ENCODE data around the gene ZFR.
"Not testable (repeated sequence)": the region's sequence is repeated elsewhere in the genome, so short reads cannot be mapped to it uniquely, and the experiment has no call there.

The ZFR gene

GRCh38 chr5:32436553-32437242 is 7.8 kb downstream of the ZFR start:
- Histone ChIP-seq H3K27ac (ENCODE audit: insufficient read depth, low read depth, low read length, poor library complexity, severe bottlenecking) (no peak overlapping the region), H3K36me3 (ENCODE audit: control insufficient read depth, insufficient read depth, low read length) (no peaks in the 10 kb centered on the region), H3K9me3 (ENCODE audit: control insufficient read depth, low read length) (no peaks in the 10 kb centered on the region), H3K4me3 (ENCODE audit: insufficient read depth, low read depth, low read length) (no peak overlapping the region), H3K4me1 (ENCODE audit: control insufficient read depth, insufficient read depth, low read length) (no peaks in the 10 kb centered on the region), H3K27me3 (ENCODE audit: control insufficient read depth, insufficient read depth, low read length, poor library complexity, severe bottlenecking) (no peaks in the 10 kb centered on the region)
- WGBS, 2 experiments: 95 to 97% methylated on average over 2 to 4 of the region's 4 CpGs

GRCh38 chr5:32435383-32435782 is 9.2 kb downstream of the ZFR start:
- WGBS, 2 experiments: no CpG with 5 or more reads among the region's 3 CpGs
- no peaks in the 10 kb centered on the region for H3K27me3 ChIP-seq (ENCODE audit: control insufficient read depth, insufficient read depth, low read length, poor library complexity, severe bottlenecking)
- no peaks in the 10 kb centered on the region for H3K36me3 ChIP-seq (ENCODE audit: control insufficient read depth, insufficient read depth, low read length)
- H3K9me3 ChIP-seq (ENCODE audit: control insufficient read depth, low read length): no peaks in the 10 kb centered on the region
- no peaks in the 10 kb centered on the region for H3K4me1 ChIP-seq (ENCODE audit: control insufficient read depth, insufficient read depth, low read length)
- no peak overlapping the region for H3K27ac ChIP-seq (ENCODE audit: insufficient read depth, low read depth, low read length, poor library complexity, severe bottlenecking)
- H3K4me3 ChIP-seq (ENCODE audit: insufficient read depth, low read depth, low read length): no peak overlapping the region

- Histone ChIP-seq H3K36me3 (ENCODE audit: control insufficient read depth, insufficient read depth, low read length) (peaks cover 5% of the 10 kb centered on the region), H3K4me3 (ENCODE audit: insufficient read depth, low read depth, low read length) (no peak overlapping the region), H3K27ac (ENCODE audit: insufficient read depth, low read depth, low read length, poor library complexity, severe bottlenecking) (no peak overlapping the region), H3K9me3 (ENCODE audit: control insufficient read depth, low read length) (no peaks in the 10 kb centered on the region), H3K4me1 (ENCODE audit: control insufficient read depth, insufficient read depth, low read length) (no peaks in the 10 kb centered on the region), H3K27me3 (ENCODE audit: control insufficient read depth, insufficient read depth, low read length, poor library complexity, severe bottlenecking) (no peaks in the 10 kb centered on the region)
- 17 to 60% methylated on average over 1 of the region's 1 CpG for WGBS, 2 experiments
These were observed 10.3 kb downstream of the ZFR start for GRCh38 chr5:32434221-32434620.

DNA sequence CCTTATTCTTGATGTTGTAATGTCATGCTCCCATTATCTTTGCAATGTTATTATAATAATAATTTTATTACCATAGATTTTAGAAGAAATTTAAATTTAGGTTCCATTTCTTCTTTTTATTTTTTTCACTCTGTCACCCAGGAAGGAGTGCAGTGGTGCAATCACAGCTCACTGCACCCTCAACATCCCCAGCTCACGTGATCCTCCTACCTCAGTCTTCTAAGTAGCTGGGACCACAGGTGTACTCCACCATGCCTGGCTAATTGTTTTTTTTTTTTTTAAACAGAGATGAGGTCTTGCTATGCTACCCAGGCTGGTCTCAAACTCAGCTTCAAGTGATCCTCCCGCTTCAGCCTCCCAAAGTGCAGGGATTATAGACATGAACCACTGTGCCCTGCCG is 11.9 kb downstream of the ZFR start:
- peaks cover 12% of the 10 kb centered on the region for H3K36me3 ChIP-seq (ENCODE audit: control insufficient read depth, insufficient read depth, low read length)
- H3K27me3 ChIP-seq (ENCODE audit: control insufficient read depth, insufficient read depth, low read length, poor library complexity, severe bottlenecking): no peaks in the 10 kb centered on the region
- no peak overlapping the region for H3K4me3 ChIP-seq (ENCODE audit: insufficient read depth, low read depth, low read length)
- H3K9me3 ChIP-seq (ENCODE audit: control insufficient read depth, low read length): no peaks in the 10 kb centered on the region
- H3K27ac ChIP-seq (ENCODE audit: insufficient read depth, low read depth, low read length, poor library complexity, severe bottlenecking): no peak overlapping the region
- 91 to 96% methylated on average over 3 of the region's 3 CpGs for WGBS, 2 experiments
- no peaks in the 10 kb centered on the region for H3K4me1 ChIP-seq (ENCODE audit: control insufficient read depth, insufficient read depth, low read length)

DNA sequence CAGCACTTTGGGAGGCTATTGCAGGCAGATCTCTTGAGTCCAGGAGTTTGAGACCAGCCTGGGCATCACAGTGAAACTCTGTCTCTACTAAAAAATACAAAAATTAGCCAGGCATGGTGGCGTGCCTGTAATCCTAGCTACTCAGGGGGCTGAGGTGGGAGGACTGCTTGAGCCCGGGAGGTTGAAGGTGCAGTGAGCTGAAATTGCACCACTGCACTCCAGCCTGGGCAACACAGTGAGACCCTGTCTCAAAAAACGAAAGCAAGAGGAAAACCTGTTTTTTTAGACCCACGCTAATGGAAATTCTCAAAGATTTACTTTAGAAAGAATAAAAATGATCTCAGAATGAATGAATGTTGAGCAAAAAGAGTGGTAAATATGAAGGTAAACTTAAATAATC is 13.7 kb downstream of the ZFR start:
- not testable (repeated sequence) for H3K27me3 ChIP-seq (ENCODE audit: control insufficient read depth, insufficient read depth, low read length, poor library complexity, severe bottlenecking); H3K4me1 ChIP-seq (ENCODE audit: control insufficient read depth, insufficient read depth, low read length); H3K4me3 ChIP-seq (ENCODE audit: insufficient read depth, low read depth, low read length); H3K9me3 ChIP-seq (ENCODE audit: control insufficient read depth, low read length); H3K27ac ChIP-seq (ENCODE audit: insufficient read depth, low read depth, low read length, poor library complexity, severe bottlenecking)
- 94 to 95% methylated on average over 4 of the region's 4 CpGs for WGBS, 2 experiments
- H3K36me3 ChIP-seq (ENCODE audit: control insufficient read depth, insufficient read depth, low read length): peaks cover 24% of the 10 kb centered on the region

- H3K27ac ChIP-seq (ENCODE audit: insufficient read depth, low read depth, low read length, poor library complexity, severe bottlenecking): no peak overlapping the region
- 95 to 97% methylated on average over 4 of the region's 4 CpGs for WGBS, 2 experiments
- H3K9me3 ChIP-seq (ENCODE audit: control insufficient read depth, low read length): no peaks in the 10 kb centered on the region
- H3K4me3 ChIP-seq (ENCODE audit: insufficient read depth, low read depth, low read length): no peak overlapping the region
- H3K27me3 ChIP-seq (ENCODE audit: control insufficient read depth, insufficient read depth, low read length, poor library complexity, severe bottlenecking): no peaks in the 10 kb centered on the region
- peaks cover 24% of the 10 kb centered on the region for H3K36me3 ChIP-seq (ENCODE audit: control insufficient read depth, insufficient read depth, low read length)
- H3K4me1 ChIP-seq (ENCODE audit: control insufficient read depth, insufficient read depth, low read length): no peaks in the 10 kb centered on the region
These were observed 16.1 kb downstream of the ZFR start for GRCh38 chr5:32428426-32428825.

- no peaks in the 10 kb centered on the region for H3K27me3 ChIP-seq (ENCODE audit: control insufficient read depth, insufficient read depth, low read length, poor library complexity, severe bottlenecking)
- no peak overlapping the region for H3K4me3 ChIP-seq (ENCODE audit: insufficient read depth, low read depth, low read length)
- H3K4me1 ChIP-seq (ENCODE audit: control insufficient read depth, insufficient read depth, low read length): no peaks in the 10 kb centered on the region
- no peak overlapping the region for H3K27ac ChIP-seq (ENCODE audit: insufficient read depth, low read depth, low read length, poor library complexity, severe bottlenecking)
- peaks cover 24% of the 10 kb centered on the region for H3K36me3 ChIP-seq (ENCODE audit: control insufficient read depth, insufficient read depth, low read length)
- no peaks in the 10 kb centered on the region for H3K9me3 ChIP-seq (ENCODE audit: control insufficient read depth, low read length)
- 91 to 96% methylated on average over 7 of the region's 7 CpGs for WGBS, 2 experiments
These were observed 17.9 kb downstream of the ZFR start for GRCh38 chr5:32426440-32427151.

- H3K27ac ChIP-seq (ENCODE audit: insufficient read depth, low read depth, low read length, poor library complexity, severe bottlenecking): no peak overlapping the region
- H3K4me1 ChIP-seq (ENCODE audit: control insufficient read depth, insufficient read depth, low read length): no peaks in the 10 kb centered on the region
- no peaks in the 10 kb centered on the region for H3K27me3 ChIP-seq (ENCODE audit: control insufficient read depth, insufficient read depth, low read length, poor library complexity, severe bottlenecking)
- no peaks in the 10 kb centered on the region for H3K9me3 ChIP-seq (ENCODE audit: control insufficient read depth, low read length)
- no peak overlapping the region for H3K4me3 ChIP-seq (ENCODE audit: insufficient read depth, low read depth, low read length)
- H3K36me3 ChIP-seq (ENCODE audit: control insufficient read depth, insufficient read depth, low read length): peaks cover 17% of the 10 kb centered on the region
- WGBS, 2 experiments: 93 to 96% methylated on average over 4 of the region's 4 CpGs
These were observed 21.8 kb downstream of the ZFR start for GRCh38 chr5:32422697-32423096.

DNA sequence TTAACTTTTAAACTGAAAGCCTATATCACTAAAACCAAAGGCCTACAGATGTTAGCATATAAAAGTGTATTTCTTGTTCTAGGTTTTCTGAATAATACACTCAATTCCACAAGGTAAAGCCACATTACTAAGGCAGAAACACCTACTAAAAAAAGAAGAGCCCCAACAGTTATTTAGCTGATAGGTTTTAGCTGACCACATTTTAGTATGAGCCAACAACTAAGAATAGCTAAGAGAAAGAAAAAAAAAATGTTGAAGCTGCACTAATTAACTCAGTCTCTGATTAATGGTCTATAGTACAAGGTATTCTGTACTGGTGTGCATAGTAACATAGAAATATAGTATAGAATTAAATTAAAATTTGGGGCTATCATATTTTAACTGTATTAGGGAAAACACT is 23.5 kb downstream of the ZFR start:
- H3K36me3 ChIP-seq (ENCODE audit: control insufficient read depth, insufficient read depth, low read length): peaks cover 12% of the 10 kb centered on the region
- H3K9me3 ChIP-seq (ENCODE audit: control insufficient read depth, low read length): no peaks in the 10 kb centered on the region
- H3K4me3 ChIP-seq (ENCODE audit: insufficient read depth, low read depth, low read length): no peak overlapping the region
- H3K27me3 ChIP-seq (ENCODE audit: control insufficient read depth, insufficient read depth, low read length, poor library complexity, severe bottlenecking): no peaks in the 10 kb centered on the region
- no peak overlapping the region for H3K27ac ChIP-seq (ENCODE audit: insufficient read depth, low read depth, low read length, poor library complexity, severe bottlenecking)
- H3K4me1 ChIP-seq (ENCODE audit: control insufficient read depth, insufficient read depth, low read length): no peaks in the 10 kb centered on the region

GRCh38 chr5:32420506-32420905 is 24.0 kb downstream of the ZFR start:
- peaks cover 11% of the 10 kb centered on the region for H3K36me3 ChIP-seq (ENCODE audit: control insufficient read depth, insufficient read depth, low read length)

More at GRCh38 chr5:32420506-32420905, 24.0 kb downstream of the ZFR start:
- Histone ChIP-seq H3K4me1 (ENCODE audit: control insufficient read depth, insufficient read depth, low read length) (no peaks in the 10 kb centered on the region), H3K9me3 (ENCODE audit: control insufficient read depth, low read length) (no peaks in the 10 kb centered on the region), H3K27ac (ENCODE audit: insufficient read depth, low read depth, low read length, poor library complexity, severe bottlenecking) (no peak overlapping the region), H3K4me3 (ENCODE audit: insufficient read depth, low read depth, low read length) (no peak overlapping the region), H3K27me3 (ENCODE audit: control insufficient read depth, insufficient read depth, low read length, poor library complexity, severe bottlenecking) (no peaks in the 10 kb centered on the region)
- 100% methylated on average over 1 of the region's 1 CpG; no CpG with 5 or more reads in 1 of the 2 experiments for WGBS, 2 experiments
